ENCODE data around the gene UBE3A. TPM values are rescaled to one million over a fixed set of nuclear protein-coding genes. Genes with fewer than 3 reads are reported as not detected.

UBE3A gene
- total and polyA plus RNA-seq, 2 donors (not counting 1 experiment from before 2014, with no cell fraction given) = 13.4 to 135 TPM

DNA sequence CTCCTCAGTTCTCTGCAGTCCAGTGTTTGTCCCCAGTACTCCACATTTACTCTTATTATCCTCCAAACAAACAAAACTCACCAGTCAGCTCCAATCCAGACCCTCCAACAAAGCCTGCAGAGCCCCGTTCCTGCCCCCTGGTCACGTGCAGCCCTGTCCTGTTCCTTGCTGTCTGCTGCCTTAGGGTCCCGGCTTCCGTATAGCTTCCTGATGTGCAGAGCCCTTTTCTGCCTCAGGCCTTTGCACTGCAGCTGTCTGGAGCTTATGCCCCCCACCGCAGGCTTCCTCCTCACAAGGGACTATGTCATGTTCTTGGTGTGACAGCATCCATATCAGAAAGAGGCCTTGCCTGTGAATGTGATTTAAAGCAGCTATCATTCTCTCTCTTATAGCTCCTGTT lies 39.0 kb upstream of the UBE3A start:
- WGBS (ENCODE audit: insufficient coverage) = 94% methylated on average over 4 of the region's 5 CpGs
- H3K4me1 Mint-ChIP-seq = no peaks in the 10 kb centered on the region
- no peaks in the 10 kb centered on the region for H3K4me1 ChIP-seq (ENCODE audit: control insufficient read depth in 2 of 2, insufficient read depth in 2 of 2, low read length in 2 of 2)
- DNase-seq (no peak), ATAC-seq (ENCODE audit: low read depth) (no peak)
- no peak overlapping the region for H3K4me3 ChIP-seq (ENCODE audit: control extremely low read depth in 1 of 5, extremely low read depth in 1 of 5, insufficient read depth in 1 of 5, low read depth in 2 of 5, low read length in 4 of 5)
- POLR2A ChIA-PET = no interaction called here
- H3K27me3 ChIP-seq (replicated peaks in 1 of 4; ENCODE audit: control extremely low read depth in 1 of 4, control insufficient read depth in 3 of 4, insufficient read depth in 4 of 4, low read length in 3 of 4) = no peaks in the 10 kb centered on the region
- H2AFZ ChIP-seq (ENCODE audit: insufficient read depth, low read depth, low read length, poor library complexity, severe bottlenecking) = no peak overlapping the region
- intact Hi-C loops (cut with micrococcal nuclease) = no loop called here
- no peaks in the 10 kb centered on the region for H3K79me2 ChIP-seq (ENCODE audit: control insufficient read depth, insufficient read depth, low read length)
- H3K9me3 ChIP-seq (ENCODE audit: control extremely low read depth in 1 of 3, control insufficient read depth in 2 of 3, insufficient read depth in 1 of 3, low read length in 2 of 3) = peaks cover 0 to 4% (median 0%) of the 10 kb centered on the region in 3 donors
- H3K9ac ChIP-seq (ENCODE audit: low read length) = no peak overlapping the region
- H3K36me3 ChIP-seq (replicated peaks in 1 of 2; ENCODE audit: control extremely low read depth in 1 of 2, control insufficient read depth in 1 of 2, extremely low read depth in 1 of 2, insufficient read depth in 2 of 2, low read length in 1 of 2) = no peaks in the 10 kb centered on the region
- no peak overlapping the region for H3K4me2 ChIP-seq (replicated peaks; ENCODE audit: low read depth, low read length, poor library complexity, severe bottlenecking)
- TF ChIP-seq, protein P1, sequence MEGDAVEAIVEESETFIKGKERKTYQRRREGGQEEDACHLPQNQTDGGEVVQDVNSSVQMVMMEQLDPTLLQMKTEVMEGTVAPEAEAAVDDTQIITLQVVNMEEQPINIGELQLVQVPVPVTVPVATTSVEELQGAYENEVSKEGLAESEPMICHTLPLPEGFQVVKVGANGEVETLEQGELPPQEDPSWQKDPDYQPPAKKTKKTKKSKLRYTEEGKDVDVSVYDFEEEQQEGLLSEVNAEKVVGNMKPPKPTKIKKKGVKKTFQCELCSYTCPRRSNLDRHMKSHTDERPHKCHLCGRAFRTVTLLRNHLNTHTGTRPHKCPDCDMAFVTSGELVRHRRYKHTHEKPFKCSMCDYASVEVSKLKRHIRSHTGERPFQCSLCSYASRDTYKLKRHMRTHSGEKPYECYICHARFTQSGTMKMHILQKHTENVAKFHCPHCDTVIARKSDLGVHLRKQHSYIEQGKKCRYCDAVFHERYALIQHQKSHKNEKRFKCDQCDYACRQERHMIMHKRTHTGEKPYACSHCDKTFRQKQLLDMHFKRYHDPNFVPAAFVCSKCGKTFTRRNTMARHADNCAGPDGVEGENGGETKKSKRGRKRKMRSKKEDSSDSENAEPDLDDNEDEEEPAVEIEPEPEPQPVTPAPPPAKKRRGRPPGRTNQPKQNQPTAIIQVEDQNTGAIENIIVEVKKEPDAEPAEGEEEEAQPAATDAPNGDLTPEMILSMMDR (IDR thresholded peaks at IDR 0.05) = no peak
- no peak for TF ChIP-seq EZH2 (IDR thresholded peaks at IDR 0.05; ENCODE audit: borderline replicate concordance, insufficient read depth, low read depth, low read length, poor library complexity, severe bottlenecking)
- no peaks in the 10 kb centered on the region for H4K20me1 ChIP-seq (ENCODE audit: control insufficient read depth, insufficient read depth, low read length, poor library complexity, severe bottlenecking)
- CTCF ChIA-PET = no interaction called here
- no peak overlapping the region for H3K27ac Mint-ChIP-seq
- no peak overlapping the region for H3K27ac ChIP-seq (ENCODE audit: low read length in 2 of 2)
- no peaks in the 10 kb centered on the region for H3K27me3 Mint-ChIP-seq
- H3K4me3 Mint-ChIP-seq = no peak overlapping the region
- H3K9me3 Mint-ChIP-seq (ENCODE audit: insufficient read depth) = peaks cover 6% of the 10 kb centered on the region

DNA sequence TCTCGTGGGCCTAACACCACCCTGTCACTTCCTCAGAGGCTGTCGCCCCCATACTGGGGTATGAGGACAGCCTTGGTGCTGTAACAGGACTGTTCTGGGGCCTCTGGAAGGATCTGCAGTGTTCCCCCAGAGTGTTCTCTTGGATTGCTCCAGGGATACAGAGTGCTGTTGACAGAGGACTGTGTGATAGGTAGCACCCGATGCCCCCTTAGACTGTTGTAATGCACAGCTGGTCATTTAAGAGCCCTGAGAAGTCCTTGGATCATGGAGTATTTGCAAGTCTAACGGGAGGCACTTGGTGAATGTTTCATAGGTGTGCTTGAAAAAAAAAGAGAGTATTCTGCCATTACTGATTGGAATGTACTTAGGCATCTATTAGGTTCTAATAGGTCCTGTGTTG lies 35.4 kb upstream of the UBE3A start:
- Mint-ChIP-seq H3K27ac (no peak overlapping the region), H3K4me3 (no peak overlapping the region), H3K9me3 (ENCODE audit: insufficient read depth) (peaks cover 6% of the 10 kb centered on the region), H3K4me1 (no peaks in the 10 kb centered on the region), H3K27me3 (no peaks in the 10 kb centered on the region)
- no peaks in the 10 kb centered on the region for H3K4me1 ChIP-seq (ENCODE audit: control insufficient read depth in 2 of 2, insufficient read depth in 2 of 2, low read length in 2 of 2)
- POLR2A ChIA-PET = no interaction called here
- intact Hi-C loops (cut with micrococcal nuclease) = no loop called here
- peaks cover 2 to 9% (median 9%) of the 10 kb centered on the region in 3 donors for H3K9me3 ChIP-seq (ENCODE audit: control extremely low read depth in 1 of 3, control insufficient read depth in 2 of 3, insufficient read depth in 1 of 3, low read length in 2 of 3)
- H3K4me2 ChIP-seq (replicated peaks; ENCODE audit: low read depth, low read length, poor library complexity, severe bottlenecking) = no peak overlapping the region
- no peaks in the 10 kb centered on the region for H3K79me2 ChIP-seq (ENCODE audit: control insufficient read depth, insufficient read depth, low read length)
- no peaks in the 10 kb centered on the region for H3K36me3 ChIP-seq (replicated peaks in 1 of 2; ENCODE audit: control extremely low read depth in 1 of 2, control insufficient read depth in 1 of 2, extremely low read depth in 1 of 2, insufficient read depth in 2 of 2, low read length in 1 of 2)
- no peak overlapping the region for H3K9ac ChIP-seq (ENCODE audit: low read length)
- no peak for ATAC-seq (ENCODE audit: low read depth)
- no peaks in the 10 kb centered on the region for H4K20me1 ChIP-seq (ENCODE audit: control insufficient read depth, insufficient read depth, low read length, poor library complexity, severe bottlenecking)
- CTCF ChIA-PET = no interaction called here
- no peak overlapping the region for H3K4me3 ChIP-seq (ENCODE audit: control extremely low read depth in 1 of 5, extremely low read depth in 1 of 5, insufficient read depth in 1 of 5, low read depth in 2 of 5, low read length in 4 of 5)
- H3K27me3 ChIP-seq (replicated peaks in 1 of 4; ENCODE audit: control extremely low read depth in 1 of 4, control insufficient read depth in 3 of 4, insufficient read depth in 4 of 4, low read length in 3 of 4) = no peaks in the 10 kb centered on the region
- H3K27ac ChIP-seq (ENCODE audit: low read length in 2 of 2) = no peak overlapping the region
- DNase-seq = no peak
- TF ChIP-seq, protein P1 (IDR thresholded peaks at IDR 0.05) = no peak
- no peak for TF ChIP-seq EZH2 (IDR thresholded peaks at IDR 0.05; ENCODE audit: borderline replicate concordance, insufficient read depth, low read depth, low read length, poor library complexity, severe bottlenecking)
- 97% methylated on average over 3 of the region's 4 CpGs for WGBS (ENCODE audit: insufficient coverage)
- no peak overlapping the region for H2AFZ ChIP-seq (ENCODE audit: insufficient read depth, low read depth, low read length, poor library complexity, severe bottlenecking)
